Measurements from ENCODE around the gene ATP6V0B.

The ATP6V0B gene

DNA sequence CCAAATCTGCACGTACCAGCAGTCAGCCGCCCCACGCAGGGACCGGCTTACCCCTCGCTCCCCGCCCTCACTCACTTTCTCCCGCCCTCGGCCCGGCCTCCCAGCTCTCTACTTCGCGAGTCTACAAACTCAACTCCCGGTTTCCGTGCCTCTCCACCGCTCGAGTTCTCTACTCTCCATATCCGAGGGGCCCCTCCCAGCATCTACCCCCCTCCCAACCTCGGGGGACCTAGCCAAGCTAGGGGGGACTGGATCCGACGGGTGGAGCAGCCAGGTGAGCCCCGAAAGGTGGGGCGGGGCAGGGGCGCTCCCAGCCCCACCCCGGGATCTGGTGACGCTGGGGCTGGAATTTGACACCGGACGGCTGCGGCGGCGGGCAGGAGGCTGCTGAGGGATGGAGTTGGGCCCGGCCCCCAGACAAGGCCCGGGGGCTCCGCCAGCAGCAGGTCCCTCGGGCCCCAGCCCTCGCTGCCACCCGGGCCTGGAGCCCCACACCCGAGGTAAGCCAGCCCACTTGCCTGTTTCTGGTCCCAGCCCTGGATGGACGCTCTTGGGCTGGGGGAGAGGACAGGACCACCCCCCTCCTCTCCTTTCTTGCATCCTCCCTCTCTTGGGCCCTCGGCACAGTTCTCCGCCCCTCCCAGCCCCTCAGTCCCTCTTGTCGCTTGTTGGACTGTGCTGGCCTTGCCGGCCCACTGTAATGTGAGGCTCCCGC is 41.2 kb upstream of the ATP6V0B start, which contains the start of gene ARTN:
TSS of gene ARTN (plus strand) at position 416 of the 715 bp plus-strand sequence. CDS start 1,856 bp downstream, outside the sequence.
- no peak for DNase-seq (ENCODE audit: low spot score)
- TF ChIP-seq, protein P1, sequence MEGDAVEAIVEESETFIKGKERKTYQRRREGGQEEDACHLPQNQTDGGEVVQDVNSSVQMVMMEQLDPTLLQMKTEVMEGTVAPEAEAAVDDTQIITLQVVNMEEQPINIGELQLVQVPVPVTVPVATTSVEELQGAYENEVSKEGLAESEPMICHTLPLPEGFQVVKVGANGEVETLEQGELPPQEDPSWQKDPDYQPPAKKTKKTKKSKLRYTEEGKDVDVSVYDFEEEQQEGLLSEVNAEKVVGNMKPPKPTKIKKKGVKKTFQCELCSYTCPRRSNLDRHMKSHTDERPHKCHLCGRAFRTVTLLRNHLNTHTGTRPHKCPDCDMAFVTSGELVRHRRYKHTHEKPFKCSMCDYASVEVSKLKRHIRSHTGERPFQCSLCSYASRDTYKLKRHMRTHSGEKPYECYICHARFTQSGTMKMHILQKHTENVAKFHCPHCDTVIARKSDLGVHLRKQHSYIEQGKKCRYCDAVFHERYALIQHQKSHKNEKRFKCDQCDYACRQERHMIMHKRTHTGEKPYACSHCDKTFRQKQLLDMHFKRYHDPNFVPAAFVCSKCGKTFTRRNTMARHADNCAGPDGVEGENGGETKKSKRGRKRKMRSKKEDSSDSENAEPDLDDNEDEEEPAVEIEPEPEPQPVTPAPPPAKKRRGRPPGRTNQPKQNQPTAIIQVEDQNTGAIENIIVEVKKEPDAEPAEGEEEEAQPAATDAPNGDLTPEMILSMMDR (IDR thresholded peaks at IDR 0.05; ENCODE audit: extremely low read depth, missing control alignments), result no peak

DNA sequence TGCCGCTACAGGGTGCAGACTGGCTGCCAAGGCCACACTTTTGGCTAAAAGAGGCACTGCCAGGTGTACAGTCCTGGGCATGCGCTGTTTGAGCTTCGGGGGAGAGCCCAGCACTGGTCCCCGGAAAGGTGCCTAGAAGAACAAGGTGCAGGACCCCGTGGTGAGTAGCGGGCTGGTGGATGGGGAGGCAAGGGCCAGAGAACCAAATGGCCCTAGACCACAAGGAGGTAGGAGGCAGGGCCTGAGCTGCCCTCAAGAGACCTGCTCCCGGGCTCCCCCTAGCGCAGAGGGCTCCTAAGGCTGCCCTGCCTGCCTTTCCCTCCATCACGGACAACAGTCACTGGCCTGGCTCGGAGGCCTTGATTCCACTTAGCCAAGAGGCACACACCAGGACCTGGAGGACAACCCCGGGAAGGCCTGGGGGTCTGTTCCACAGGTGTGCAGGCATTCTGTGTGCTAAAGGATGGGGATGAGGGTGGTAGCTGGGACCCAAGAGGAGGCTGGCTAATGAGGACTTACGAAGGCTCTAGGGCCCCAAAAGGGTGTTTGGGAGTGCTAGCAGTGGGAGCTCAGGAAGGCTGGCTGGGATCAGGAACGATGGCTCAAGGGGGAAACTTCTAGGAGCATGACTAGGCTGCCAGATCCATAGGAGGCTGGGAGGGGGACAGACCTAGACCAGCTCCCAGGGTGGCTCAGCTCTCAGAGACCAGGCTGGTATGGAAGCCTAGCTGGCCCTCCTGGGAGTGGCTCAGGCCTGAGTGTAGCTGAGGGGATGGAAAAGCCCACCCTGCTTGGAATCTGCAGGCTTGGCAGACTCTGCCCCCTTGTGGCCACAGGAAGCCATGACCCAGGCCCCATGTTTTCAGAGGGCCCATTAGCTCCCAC is 40.4 kb upstream of the ATP6V0B start:
- TF ChIP-seq, protein P1 (IDR thresholded peaks at IDR 0.05; ENCODE audit: extremely low read depth, missing control alignments), result peak; percentile 83
- DNase-seq (ENCODE audit: low spot score), result peak; percentile 93

DNA sequence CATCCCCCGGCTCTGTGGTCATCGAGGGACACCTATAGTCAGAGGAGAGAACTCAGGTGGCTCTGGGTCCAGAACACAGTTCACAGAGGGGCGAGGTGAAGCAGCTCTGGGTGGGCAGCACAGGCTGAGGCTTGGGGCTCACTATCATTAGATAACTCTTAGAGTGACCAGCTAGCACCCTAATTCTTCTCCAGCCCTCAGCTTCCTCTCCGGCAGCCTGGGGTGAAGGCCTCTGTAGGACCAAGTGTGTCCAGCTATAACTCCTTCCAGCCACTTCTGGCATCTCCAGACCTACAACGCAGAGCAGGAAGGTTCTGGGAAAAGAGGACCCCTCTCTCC is 39.8 kb upstream of the ATP6V0B start:
- TF ChIP-seq, protein P1 (IDR thresholded peaks at IDR 0.05; ENCODE audit: extremely low read depth, missing control alignments), result no peak
- no peak for DNase-seq (ENCODE audit: low spot score)

DNA sequence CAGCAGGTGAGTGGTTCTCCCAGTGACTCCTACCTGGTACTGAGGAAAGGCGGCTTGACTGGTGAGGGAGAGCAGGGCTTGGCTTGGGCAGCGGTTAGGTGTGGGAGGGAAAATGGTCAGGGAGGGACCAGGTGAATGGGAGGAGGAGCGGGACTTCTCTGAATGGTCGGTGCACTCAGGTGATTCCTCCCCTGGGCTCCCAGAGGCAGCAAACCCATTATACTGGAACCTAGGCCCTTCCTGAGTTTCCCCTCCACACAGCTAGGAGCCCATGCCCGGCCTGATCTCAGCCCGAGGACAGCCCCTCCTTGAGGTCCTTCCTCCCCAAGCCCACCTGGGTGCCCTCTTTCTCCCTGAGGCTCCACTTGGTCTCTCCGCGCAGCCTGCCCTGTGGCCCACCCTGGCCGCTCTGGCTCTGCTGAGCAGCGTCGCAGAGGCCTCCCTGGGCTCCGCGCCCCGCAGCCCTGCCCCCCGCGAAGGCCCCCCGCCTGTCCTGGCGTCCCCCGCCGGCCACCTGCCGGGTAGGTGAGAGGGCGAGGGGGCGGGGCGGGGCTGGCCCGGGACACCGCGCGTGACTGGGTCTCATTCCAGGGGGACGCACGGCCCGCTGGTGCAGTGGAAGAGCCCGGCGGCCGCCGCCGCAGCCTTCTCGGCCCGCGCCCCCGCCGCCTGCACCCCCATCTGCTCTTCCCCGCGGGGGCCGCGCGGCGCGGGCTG is 38.9 kb upstream of the ATP6V0B start:
- TF ChIP-seq, protein P1 (IDR thresholded peaks at IDR 0.05; ENCODE audit: extremely low read depth, missing control alignments), result no peak
- DNase-seq (ENCODE audit: low spot score), result peak; percentile 53

DNA sequence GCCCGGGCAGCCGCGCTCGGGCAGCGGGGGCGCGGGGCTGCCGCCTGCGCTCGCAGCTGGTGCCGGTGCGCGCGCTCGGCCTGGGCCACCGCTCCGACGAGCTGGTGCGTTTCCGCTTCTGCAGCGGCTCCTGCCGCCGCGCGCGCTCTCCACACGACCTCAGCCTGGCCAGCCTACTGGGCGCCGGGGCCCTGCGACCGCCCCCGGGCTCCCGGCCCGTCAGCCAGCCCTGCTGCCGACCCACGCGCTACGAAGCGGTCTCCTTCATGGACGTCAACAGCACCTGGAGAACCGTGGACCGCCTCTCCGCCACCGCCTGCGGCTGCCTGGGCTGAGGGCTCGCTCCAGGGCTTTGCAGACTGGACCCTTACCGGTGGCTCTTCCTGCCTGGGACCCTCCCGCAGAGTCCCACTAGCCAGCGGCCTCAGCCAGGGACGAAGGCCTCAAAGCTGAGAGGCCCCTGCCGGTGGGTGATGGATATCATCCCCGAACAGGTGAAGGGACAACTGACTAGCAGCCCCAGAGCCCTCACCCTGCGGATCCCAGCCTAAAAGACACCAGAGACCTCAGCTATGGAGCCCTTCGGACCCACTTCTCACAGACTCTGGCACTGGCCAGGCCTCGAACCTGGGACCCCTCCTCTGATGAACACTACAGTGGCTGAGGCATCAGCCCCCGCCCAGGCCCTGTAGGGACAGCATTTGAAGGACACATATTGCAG is 38.2 kb upstream of the ATP6V0B start:
- TF ChIP-seq, protein P1 (IDR thresholded peaks at IDR 0.05; ENCODE audit: extremely low read depth, missing control alignments), result no peak
- DNase-seq (ENCODE audit: low spot score), result peak; percentile 72

DNA sequence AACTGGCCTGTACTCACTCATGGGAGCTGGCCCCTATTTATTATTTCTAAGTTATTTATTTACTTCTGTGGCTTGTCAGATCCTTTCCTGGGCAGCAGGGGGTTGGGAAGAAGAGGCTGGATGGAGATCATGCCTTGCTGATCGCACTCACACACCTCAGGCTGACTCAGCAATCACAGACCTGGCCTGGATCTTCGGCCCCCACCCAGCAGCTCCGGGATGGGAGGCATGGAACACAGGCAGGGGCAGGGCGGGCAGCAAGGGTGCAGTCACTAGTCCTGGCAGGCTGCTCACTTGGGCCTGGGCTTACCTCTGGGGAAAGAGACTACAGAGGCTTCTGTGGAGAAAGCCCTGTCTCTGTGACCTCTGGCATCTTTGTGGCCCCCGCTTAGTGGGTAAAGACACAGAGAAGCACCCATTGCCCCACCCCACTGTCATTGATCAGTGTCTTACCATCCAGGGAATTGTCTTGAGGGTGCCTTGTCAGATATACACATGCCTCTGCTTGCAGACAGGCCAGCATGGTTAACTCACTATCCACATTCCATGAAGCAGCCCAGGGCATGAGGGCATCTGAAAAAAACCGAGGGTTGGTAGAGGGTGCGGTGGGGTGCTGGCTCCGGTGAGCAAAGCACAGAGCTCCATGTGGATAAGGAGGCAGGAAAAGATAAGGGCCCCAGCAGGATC is 37.4 kb upstream of the ATP6V0B start:
- TF ChIP-seq, protein P1 (IDR thresholded peaks at IDR 0.05; ENCODE audit: extremely low read depth, missing control alignments), result no peak
- DNase-seq (ENCODE audit: low spot score), result no peak

Measured in GM20000 (cell line).